Esophagus squamous epithelium (tissue), 4 donors: ENCODE measurements around the gene GPD1.
A peak's percentile ranks its signal among the peaks of the same experiment; 100 is the strongest.

Experiments
- CTCF ChIP-seq, 6 experiments: fragments of 450-650 bp in 4 of 6; fragments of 200-600 bp in 2 of 6; sonication (generic) in 2 of 6; IDR thresholded peaks; one replicate each; pipeline ENCODE4 v1.5.1; 2016 to 2019; ENCODE audit warnings: antibody characterized with exemption in 6 of 6, mild to moderate bottlenecking in 4 of 6, moderate library complexity in 4 of 6
- POLR2A ChIP-seq, 4 donors: fragments of 450-650 bp; IDR thresholded peaks; one replicate each; pipeline ENCODE4 v1.6.1; 2017; ENCODE audit warnings: antibody characterized with exemption in 4 of 4, mild to moderate bottlenecking in 4 of 4, moderate library complexity in 3 of 4

- TF ChIP-seq CTCF (IDR thresholded peaks at IDR 0.05) (no peak), POLR2A (IDR thresholded peaks at IDR 0.05) (peak in 1 of 4 donors; percentile 25)
These were observed 7.0 kb downstream of the GPD1 start for GRCh38 chr12:50110762-50111351.
